Measurements from ENCODE around the gene DECR2. TPM values are rescaled to one million over a fixed set of nuclear protein-coding genes. Genes with fewer than 3 reads are reported as not detected.

Gene DECR2
- polyA plus RNA-seq, 3 donors: 5.7 to 12.8 (median 8.7) TPM

GRCh38 chr16:375212-375611, 26.5 kb upstream of the DECR2 start:
- peaks cover 29 to 58% of the 10 kb centered on the region in 2 donors for H3K36me3 Mint-ChIP-seq
- H3K27ac Mint-ChIP-seq: no peak overlapping the region
- Histone ChIP-seq H3K9me3 (replicated peaks in 1 of 2; ENCODE audit: control insufficient read depth in 1 of 2, insufficient read depth in 1 of 2, low read length in 2 of 2) (no peaks in the 10 kb centered on the region), H3K9ac (ENCODE audit: insufficient read depth, low read length, poor library complexity, severe bottlenecking) (no peak overlapping the region), H4K20me1 (ENCODE audit: insufficient read depth, low read length) (peaks cover 22% of the 10 kb centered on the region), H2AFZ (ENCODE audit: insufficient read depth, low read depth, low read length, poor library complexity, severe bottlenecking) (no peak overlapping the region), H3K4me2 (replicated peaks; ENCODE audit: extremely low read depth, low read length, poor library complexity, severe bottlenecking) (no peak overlapping the region), H3K27ac (ENCODE audit: low read depth in 1 of 2, low read length in 2 of 2) (no peak overlapping the region), H3K27me3 (ENCODE audit: control insufficient read depth in 2 of 2, insufficient read depth in 2 of 2, low read length in 2 of 2) (no peaks in the 10 kb centered on the region), H3K4me1 (ENCODE audit: control insufficient read depth in 1 of 2, insufficient read depth in 2 of 2, low read length in 2 of 2) (peaks cover 12 to 17% of the 10 kb centered on the region in 2 donors), H3K36me3 (replicated peaks in 1 of 2; ENCODE audit: control insufficient read depth in 1 of 2, insufficient read depth in 2 of 2, low read length in 2 of 2) (peaks cover 56 to 65% of the 10 kb centered on the region in 2 donors), H3K79me2 (ENCODE audit: insufficient read depth, low read length) (peaks cover 15% of the 10 kb centered on the region), H3K4me3 (replicated peaks in 1 of 3; ENCODE audit: low read depth in 2 of 3, low read length in 3 of 3) (no peak overlapping the region)
- intact Hi-C loops (cut with micrococcal nuclease): no loop called here
- H3K4me1 Mint-ChIP-seq: peaks cover 12% of the 10 kb centered on the region
- no peak overlapping the region for H3K4me3 Mint-ChIP-seq
- no peak for TF ChIP-seq CTCF (IDR thresholded peaks at IDR 0.05)
- H3K9me3 Mint-ChIP-seq: no peaks in the 10 kb centered on the region
- WGBS (ENCODE audit: insufficient coverage): 97% methylated on average over 23 of the region's 23 CpGs
- no peak for DNase-seq
- peaks cover 0 to 3% (median 2%) of the 10 kb centered on the region in 3 donors for H3K27me3 Mint-ChIP-seq (ENCODE audit: low read depth in 3 of 3)

GRCh38 chr16:375927-376816, 25.5 kb upstream of the DECR2 start:
- Histone ChIP-seq H4K20me1 (ENCODE audit: insufficient read depth, low read length) (peaks cover 31% of the 10 kb centered on the region), H3K4me3 (replicated peaks in 1 of 3; ENCODE audit: low read depth in 2 of 3, low read length in 3 of 3) (no peak overlapping the region), H3K4me1 (ENCODE audit: control insufficient read depth in 1 of 2, insufficient read depth in 2 of 2, low read length in 2 of 2) (peaks cover 14 to 19% of the 10 kb centered on the region in 2 donors), H3K4me2 (replicated peaks; ENCODE audit: extremely low read depth, low read length, poor library complexity, severe bottlenecking) (no peak overlapping the region), H3K9ac (ENCODE audit: insufficient read depth, low read length, poor library complexity, severe bottlenecking) (no peak overlapping the region), H3K36me3 (replicated peaks in 1 of 2; ENCODE audit: control insufficient read depth in 1 of 2, insufficient read depth in 2 of 2, low read length in 2 of 2) (peaks cover 56 to 65% of the 10 kb centered on the region in 2 donors), H3K9me3 (replicated peaks in 1 of 2; ENCODE audit: control insufficient read depth in 1 of 2, insufficient read depth in 1 of 2, low read length in 2 of 2) (no peaks in the 10 kb centered on the region), H3K27ac (ENCODE audit: low read depth in 1 of 2, low read length in 2 of 2) (no peak overlapping the region), H2AFZ (ENCODE audit: insufficient read depth, low read depth, low read length, poor library complexity, severe bottlenecking) (no peak overlapping the region), H3K79me2 (ENCODE audit: insufficient read depth, low read length) (peaks cover 25% of the 10 kb centered on the region), H3K27me3 (ENCODE audit: control insufficient read depth in 2 of 2, insufficient read depth in 2 of 2, low read length in 2 of 2) (no peaks in the 10 kb centered on the region)
- 98% methylated on average over 44 of the region's 44 CpGs for WGBS (ENCODE audit: insufficient coverage)
- no peak for TF ChIP-seq CTCF (IDR thresholded peaks at IDR 0.05)
- peaks cover 29 to 58% of the 10 kb centered on the region in 2 donors for H3K36me3 Mint-ChIP-seq
- H3K27ac Mint-ChIP-seq: no peak overlapping the region
- DNase-seq: no peak
- intact Hi-C loops (cut with micrococcal nuclease): no loop called here
- peaks cover 12% of the 10 kb centered on the region for H3K4me1 Mint-ChIP-seq
- no peak overlapping the region for H3K4me3 Mint-ChIP-seq
- no peaks in the 10 kb centered on the region for H3K9me3 Mint-ChIP-seq
- peaks cover 2 to 3% (median 2%) of the 10 kb centered on the region in 3 donors for H3K27me3 Mint-ChIP-seq (ENCODE audit: low read depth in 3 of 3)
